Measurements from ENCODE around the gene SNRNP27. TPM values are rescaled to one million over a fixed set of nuclear protein-coding genes. Genes with fewer than 3 reads are reported as not detected.

Gene SNRNP27
- 48.3 TPM for polyA plus RNA-seq (2013, experiment 1 of 2)
- 52.9 TPM for polyA plus RNA-seq (2013, experiment 2 of 2)

GRCh38 chr2:69893684-69894551 is at the start of gene SNRNP27:
Gene SNRNP27, plus strand, starts transcription at chr2:69893956. Its CDS starts 29 bp downstream, at chr2:69893985.
- WGBS, 2 experiments (ENCODE audit: insufficient coverage in 2 of 2), result 3 to 4% methylated on average over 15 to 19 of the region's 32 CpGs
- Histone ChIP-seq H3K27ac (ENCODE audit: low read depth, low read length, severe bottlenecking) (peak within 1 kb of the TSS; percentile 87), H3K36me3 (ENCODE audit: control insufficient read depth, insufficient read depth, low read length) (peaks cover 36% of the 10 kb centered on the region), H3K4me1 (ENCODE audit: control insufficient read depth, insufficient read depth, low read length, poor library complexity, severe bottlenecking) (peaks cover 13% of the 10 kb centered on the region), H3K9me3 (ENCODE audit: control insufficient read depth, low read length) (peaks cover 11% of the 10 kb centered on the region), H3K4me3 (ENCODE audit: extremely low read depth, insufficient read depth, low read length, poor library complexity, severe bottlenecking) (peak within 1 kb of the TSS; percentile 90)

GRCh38 chr2:69843993-69844392 is 49.8 kb upstream of the SNRNP27 start:
- no peaks in the 10 kb centered on the region for H3K9me3 ChIP-seq (ENCODE audit: control insufficient read depth, low read length)
- no peaks in the 10 kb centered on the region for H3K4me1 ChIP-seq (ENCODE audit: control insufficient read depth, insufficient read depth, low read length, poor library complexity, severe bottlenecking)
- peaks cover 43% of the 10 kb centered on the region for H3K36me3 ChIP-seq (ENCODE audit: control insufficient read depth, insufficient read depth, low read length)
- no peak overlapping the region for H3K4me3 ChIP-seq (ENCODE audit: extremely low read depth, insufficient read depth, low read length, poor library complexity, severe bottlenecking)
- H3K27ac ChIP-seq (ENCODE audit: low read depth, low read length, severe bottlenecking), result no peak overlapping the region

GRCh38 chr2:69844560-69844959 is 49.2 kb upstream of the SNRNP27 start:
- WGBS, 2 experiments (ENCODE audit: insufficient coverage in 2 of 2), result 91 to 95% methylated on average over 2 of the region's 3 CpGs
- H3K36me3 ChIP-seq (ENCODE audit: control insufficient read depth, insufficient read depth, low read length), result peaks cover 46% of the 10 kb centered on the region

GRCh38 chr2:69846182-69847067 is 47.3 kb upstream of the SNRNP27 start:
- H3K27ac ChIP-seq (ENCODE audit: low read depth, low read length, severe bottlenecking), result no peak overlapping the region
- 60 to 96% methylated on average over 1 to 3 of the region's 9 CpGs for WGBS, 2 experiments (ENCODE audit: insufficient coverage in 2 of 2)
- peaks cover 49% of the 10 kb centered on the region for H3K36me3 ChIP-seq (ENCODE audit: control insufficient read depth, insufficient read depth, low read length)
- H3K9me3 ChIP-seq (ENCODE audit: control insufficient read depth, low read length), result no peaks in the 10 kb centered on the region
- no peak overlapping the region for H3K4me3 ChIP-seq (ENCODE audit: extremely low read depth, insufficient read depth, low read length, poor library complexity, severe bottlenecking)
- H3K4me1 ChIP-seq (ENCODE audit: control insufficient read depth, insufficient read depth, low read length, poor library complexity, severe bottlenecking), result no peaks in the 10 kb centered on the region

More at GRCh38 chr2:69844560-69844959, 49.2 kb upstream of the SNRNP27 start:
- H3K4me1 ChIP-seq (ENCODE audit: control insufficient read depth, insufficient read depth, low read length, poor library complexity, severe bottlenecking), result no peaks in the 10 kb centered on the region
- no peak overlapping the region for H3K27ac ChIP-seq (ENCODE audit: low read depth, low read length, severe bottlenecking)
- no peak overlapping the region for H3K4me3 ChIP-seq (ENCODE audit: extremely low read depth, insufficient read depth, low read length, poor library complexity, severe bottlenecking)
- no peaks in the 10 kb centered on the region for H3K9me3 ChIP-seq (ENCODE audit: control insufficient read depth, low read length)

GRCh38 chr2:69847068-69847828 is 46.5 kb upstream of the SNRNP27 start:
- H3K4me1 ChIP-seq (ENCODE audit: control insufficient read depth, insufficient read depth, low read length, poor library complexity, severe bottlenecking), result no peaks in the 10 kb centered on the region
- no peak overlapping the region for H3K27ac ChIP-seq (ENCODE audit: low read depth, low read length, severe bottlenecking)
- no peak overlapping the region for H3K4me3 ChIP-seq (ENCODE audit: extremely low read depth, insufficient read depth, low read length, poor library complexity, severe bottlenecking)
- H3K36me3 ChIP-seq (ENCODE audit: control insufficient read depth, insufficient read depth, low read length), result peaks cover 50% of the 10 kb centered on the region
- no peaks in the 10 kb centered on the region for H3K9me3 ChIP-seq (ENCODE audit: control insufficient read depth, low read length)
- 93 to 97% methylated on average over 2 to 4 of the region's 5 CpGs for WGBS, 2 experiments (ENCODE audit: insufficient coverage in 2 of 2)

GRCh38 chr2:69848186-69848790 is 45.5 kb upstream of the SNRNP27 start:
- H3K36me3 ChIP-seq (ENCODE audit: control insufficient read depth, insufficient read depth, low read length), result peaks cover 58% of the 10 kb centered on the region
- H3K4me3 ChIP-seq (ENCODE audit: extremely low read depth, insufficient read depth, low read length, poor library complexity, severe bottlenecking), result no peak overlapping the region
- H3K27ac ChIP-seq (ENCODE audit: low read depth, low read length, severe bottlenecking), result no peak overlapping the region
- H3K9me3 ChIP-seq (ENCODE audit: control insufficient read depth, low read length), result no peaks in the 10 kb centered on the region
- WGBS, 2 experiments (ENCODE audit: insufficient coverage in 2 of 2), result 82 to 100% methylated on average over 2 to 3 of the region's 7 CpGs
- no peaks in the 10 kb centered on the region for H3K4me1 ChIP-seq (ENCODE audit: control insufficient read depth, insufficient read depth, low read length, poor library complexity, severe bottlenecking)

GRCh38 chr2:69858261-69858660 is 35.5 kb upstream of the SNRNP27 start:
- H3K36me3 ChIP-seq (ENCODE audit: control insufficient read depth, insufficient read depth, low read length), result peaks cover 5% of the 10 kb centered on the region
- no peaks in the 10 kb centered on the region for H3K4me1 ChIP-seq (ENCODE audit: control insufficient read depth, insufficient read depth, low read length, poor library complexity, severe bottlenecking)
- WGBS, 2 experiments (ENCODE audit: insufficient coverage in 2 of 2), result 83 to 100% methylated on average over 1 of the region's 2 CpGs
- no peaks in the 10 kb centered on the region for H3K9me3 ChIP-seq (ENCODE audit: control insufficient read depth, low read length)
- no peak overlapping the region for H3K27ac ChIP-seq (ENCODE audit: low read depth, low read length, severe bottlenecking)
- H3K4me3 ChIP-seq (ENCODE audit: extremely low read depth, insufficient read depth, low read length, poor library complexity, severe bottlenecking), result no peak overlapping the region

- H3K4me3 ChIP-seq (ENCODE audit: extremely low read depth, insufficient read depth, low read length, poor library complexity, severe bottlenecking), result no peak overlapping the region
- no CpG with 5 or more reads among the region's 1 CpG for WGBS, 2 experiments (ENCODE audit: insufficient coverage in 2 of 2)
- no peaks in the 10 kb centered on the region for H3K9me3 ChIP-seq (ENCODE audit: control insufficient read depth, low read length)
- peaks cover 33% of the 10 kb centered on the region for H3K36me3 ChIP-seq (ENCODE audit: control insufficient read depth, insufficient read depth, low read length)
- H3K27ac ChIP-seq (ENCODE audit: low read depth, low read length, severe bottlenecking), result no peak overlapping the region
- H3K4me1 ChIP-seq (ENCODE audit: control insufficient read depth, insufficient read depth, low read length, poor library complexity, severe bottlenecking), result no peaks in the 10 kb centered on the region
Observed at GRCh38 chr2:69863298-69863697, 30.5 kb upstream of the SNRNP27 start.

GRCh38 chr2:69888451-69888850 is 5.3 kb upstream of the SNRNP27 start:
- H3K4me1 ChIP-seq (ENCODE audit: control insufficient read depth, insufficient read depth, low read length, poor library complexity, severe bottlenecking), result no peaks in the 10 kb centered on the region
- peaks cover 11% of the 10 kb centered on the region for H3K9me3 ChIP-seq (ENCODE audit: control insufficient read depth, low read length)
- H3K27ac ChIP-seq (ENCODE audit: low read depth, low read length, severe bottlenecking), result no peak overlapping the region
- H3K4me3 ChIP-seq (ENCODE audit: extremely low read depth, insufficient read depth, low read length, poor library complexity, severe bottlenecking), result no peak overlapping the region
- 86% methylated on average over 2 of the region's 4 CpGs; no CpG with 5 or more reads in 1 of the 2 experiments for WGBS, 2 experiments (ENCODE audit: insufficient coverage in 2 of 2)
- H3K36me3 ChIP-seq (ENCODE audit: control insufficient read depth, insufficient read depth, low read length), result no peaks in the 10 kb centered on the region

GRCh38 chr2:69889302-69889701 is 4.5 kb upstream of the SNRNP27 start:
- Histone ChIP-seq H3K27ac (ENCODE audit: low read depth, low read length, severe bottlenecking) (no peak overlapping the region), H3K4me1 (ENCODE audit: control insufficient read depth, insufficient read depth, low read length, poor library complexity, severe bottlenecking) (no peaks in the 10 kb centered on the region), H3K4me3 (ENCODE audit: extremely low read depth, insufficient read depth, low read length, poor library complexity, severe bottlenecking) (no peak overlapping the region), H3K9me3 (ENCODE audit: control insufficient read depth, low read length) (peaks cover 11% of the 10 kb centered on the region), H3K36me3 (ENCODE audit: control insufficient read depth, insufficient read depth, low read length) (no peaks in the 10 kb centered on the region)
